IPS-18c (cell line): ENCODE data around the gene FAIM.
A peak's percentile ranks its signal among the peaks of the same experiment; 100 is the strongest.
"Not testable (repeated sequence)": the region's sequence is repeated elsewhere in the genome, so short reads cannot be mapped to it uniquely, and the experiment has no call there.

Experiments used
- H3K4me3 ChIP-seq: 2 replicates; pipeline ENCODE4 v1.7.0; 2013; ENCODE audit warnings: low read depth, mild to moderate bottlenecking, low read length, moderate library complexity; ENCODE audit not compliant: insufficient read depth
- H3K9me3 ChIP-seq: one replicate; pipeline ENCODE4 v1.6.1; 2013; ENCODE audit warnings: mild to moderate bottlenecking, low read length, moderate library complexity; ENCODE audit not compliant: control insufficient read depth, insufficient read depth

FAIM gene

GRCh38 chr3:138594935-138595610, 13.5 kb upstream of the FAIM start:
- no peak overlapping the region for H3K4me3 ChIP-seq

GRCh38 chr3:138597186-138597976, 11.2 kb upstream of the FAIM start:
- H3K4me3 ChIP-seq = not testable (repeated sequence)

More at GRCh38 chr3:138594935-138595610, 13.5 kb upstream of the FAIM start:
- no peaks in the 10 kb centered on the region for H3K9me3 ChIP-seq

GRCh38 chr3:138598534-138598933, 10.0 kb upstream of the FAIM start:
- Histone ChIP-seq H3K4me3 (no peak overlapping the region), H3K9me3 (peaks cover 3% of the 10 kb centered on the region)

More at GRCh38 chr3:138597186-138597976, 11.2 kb upstream of the FAIM start:
- not testable (repeated sequence) for H3K9me3 ChIP-seq

GRCh38 chr3:138600100-138600745, 8.3 kb upstream of the FAIM start:
- peaks cover 3% of the 10 kb centered on the region for H3K9me3 ChIP-seq
- no peak overlapping the region for H3K4me3 ChIP-seq

GRCh38 chr3:138601661-138602060, 6.9 kb upstream of the FAIM start:
- H3K9me3 ChIP-seq, H3K4me3 ChIP-seq: not testable (repeated sequence)

GRCh38 chr3:138604106-138604595, 4.4 kb upstream of the FAIM start:
- not testable (repeated sequence) for H3K4me3 ChIP-seq, H3K9me3 ChIP-seq

GRCh38 chr3:138609898-138610266, 1.3 kb downstream of the FAIM start:
- no peaks in the 10 kb centered on the region for H3K9me3 ChIP-seq

GRCh38 chr3:138615462-138615861, 6.9 kb downstream of the FAIM start:
- Histone ChIP-seq H3K9me3 (no peaks in the 10 kb centered on the region), H3K4me3 (no peak overlapping the region)

More at GRCh38 chr3:138609898-138610266, 1.3 kb downstream of the FAIM start:
- H3K4me3 ChIP-seq = peak overlapping the region; percentile 74; the same call in 1 of the 2 replicates

- H3K9me3 ChIP-seq = no peaks in the 10 kb centered on the region
- no peak overlapping the region for H3K4me3 ChIP-seq
Observed at GRCh38 chr3:138620431-138620830, 11.9 kb downstream of the FAIM start.

- no peaks in the 10 kb centered on the region for H3K9me3 ChIP-seq
Observed at GRCh38 chr3:138624518-138624917, 15.9 kb downstream of the FAIM start.

GRCh38 chr3:138625707-138626365, 17.3 kb downstream of the FAIM start:
- Histone ChIP-seq H3K4me3 (no peak overlapping the region), H3K9me3 (no peaks in the 10 kb centered on the region)

More at GRCh38 chr3:138624518-138624917, 15.9 kb downstream of the FAIM start:
- H3K4me3 ChIP-seq = no peak overlapping the region

GRCh38 chr3:138629526-138629925, 21.0 kb downstream of the FAIM start:
- no peaks in the 10 kb centered on the region for H3K9me3 ChIP-seq
- no peak overlapping the region for H3K4me3 ChIP-seq

- Histone ChIP-seq H3K4me3 (no peak overlapping the region), H3K9me3 (peaks cover 2% of the 10 kb centered on the region)
Observed at GRCh38 chr3:138638641-138639040, 30.1 kb downstream of the FAIM start.

GRCh38 chr3:138640537-138640936, 32.0 kb downstream of the FAIM start:
- Histone ChIP-seq H3K9me3 (peaks cover 2% of the 10 kb centered on the region), H3K4me3 (no peak overlapping the region)

- peaks cover 2% of the 10 kb centered on the region for H3K9me3 ChIP-seq
- H3K4me3 ChIP-seq = no peak overlapping the region
Observed at GRCh38 chr3:138642226-138642926, 33.8 kb downstream of the FAIM start.

GRCh38 chr3:138642927-138643253, 34.3 kb downstream of the FAIM start:
- H3K4me3 ChIP-seq = no peak overlapping the region
- peaks cover 2% of the 10 kb centered on the region for H3K9me3 ChIP-seq

- H3K4me3 ChIP-seq = no peak overlapping the region
- peaks cover 21% of the 10 kb centered on the region for H3K9me3 ChIP-seq
Observed at GRCh38 chr3:138646008-138646407, 37.4 kb downstream of the FAIM start.
